GM23248 (cell line): ENCODE measurements around the gene PET100. TPM values are rescaled to one million over a fixed set of nuclear protein-coding genes. Genes with fewer than 3 reads are reported as not detected.
A peak's percentile ranks its signal among the peaks of the same experiment; 100 is the strongest.

Experiments used
- DNase-seq: peaks from one replicate; pipeline ENCODE4 v3.0.0-alpha.2; 2015
- H2AFZ ChIP-seq: fragments of 200-600 bp; sonication (generic); 2 replicates; pipeline ENCODE4 v1.6.1; 2016; ENCODE audit warnings: antibody characterized with exemption
- H3F3A ChIP-seq: fragments of 200-600 bp; sonication (generic); 2 replicates; pipeline ENCODE4 v1.6.1; 2016; ENCODE audit warnings: mild to moderate bottlenecking, antibody characterized with exemption, mixed run types; ENCODE audit not compliant: insufficient read depth
- H3K27ac ChIP-seq: fragments of 200-600 bp; sonication (generic); 2 replicates; pipeline ENCODE4 v1.5.1; 2016; ENCODE audit warnings: mild to moderate bottlenecking
- H3K27me3 ChIP-seq: fragments of 200-600 bp; sonication (generic); replicated peaks from 2 replicates; pipeline ENCODE4 v1.6.1; 2016; ENCODE audit warnings: mild to moderate bottlenecking; ENCODE audit not compliant: insufficient read depth
- H3K36me3 ChIP-seq: fragments of 200-600 bp; sonication (generic); 2 replicates; pipeline ENCODE4 v1.6.1; 2016; ENCODE audit warnings: low read depth, mild to moderate bottlenecking
- H3K4me1 ChIP-seq: fragments of 200-600 bp; sonication (generic); 2 replicates; pipeline ENCODE4 v1.6.1; 2016; ENCODE audit warnings: mild to moderate bottlenecking; ENCODE audit not compliant: insufficient read depth
- H3K4me2 ChIP-seq: fragments of 200-600 bp; sonication (generic); one replicate; pipeline ENCODE4 v1.6.1; 2016; ENCODE audit warnings: mild to moderate bottlenecking; ENCODE audit not compliant: unreplicated experiment
- H3K4me3 ChIP-seq: fragments of 200-600 bp; sonication (generic); 2 replicates; pipeline ENCODE4 v1.5.1; 2016; ENCODE audit warnings: mild to moderate bottlenecking
- H3K79me2 ChIP-seq: fragments of 200-600 bp; sonication (generic); 2 replicates; pipeline ENCODE4 v1.6.1; 2016; ENCODE audit warnings: mild to moderate bottlenecking; ENCODE audit not compliant: insufficient read depth
- H3K9ac ChIP-seq: fragments of 200-600 bp; sonication (generic); 2 replicates; pipeline ENCODE4 v1.6.1; 2016; ENCODE audit warnings: mild to moderate bottlenecking
- H3K9me2 ChIP-seq: fragments of 200-600 bp; sonication (generic); 2 replicates; pipeline ENCODE4 v1.6.1; 2016; ENCODE audit warnings: mixed run types, mild to moderate bottlenecking, moderate library complexity; ENCODE audit not compliant: insufficient read depth
- H3K9me3 ChIP-seq: fragments of 200-600 bp; sonication (generic); one replicate; pipeline ENCODE4 v1.6.1; 2017; ENCODE audit warnings: low read depth
- H4K20me1 ChIP-seq: fragments of 200-600 bp; sonication (generic); 2 replicates; pipeline ENCODE4 v1.6.0; 2016; ENCODE audit not compliant: insufficient read depth
- EZH2 ChIP-seq: fragments of 200-600 bp; sonication (generic); IDR thresholded peaks from 2 replicates; pipeline ENCODE4 v1.6.1; 2018; ENCODE audit warnings: antibody characterized with exemption, mild to moderate bottlenecking; ENCODE audit not compliant: insufficient read depth, poor library complexity, severe bottlenecking
- EZH2phosphoT487 ChIP-seq: fragments of 200-600 bp; sonication (generic); IDR thresholded peaks from 2 replicates; pipeline ENCODE4 v1.6.1; 2018; ENCODE audit warnings: antibody characterized with exemption, moderate library complexity, mild to moderate bottlenecking, low read depth; ENCODE audit not compliant: insufficient read depth
- WGBS, 2 experiments: methylation state at CpG; one replicate each; pipeline ENCODE4 v1.1.6; 2015 to 2017; ENCODE audit warnings: low lambda C conversion rate in 2 of 2, low coverage in 1 of 2; ENCODE audit errors: missing lambda C conversion rate in 2 of 2; 5-methylcytosine and 5-hydroxymethylcytosine counted together
- in situ Hi-C: fragments of 300-500 bp; cut with MboI; formaldehyde crosslinking; loops from 2 replicates; pipeline ENCODE4 v1.15.0; 2020
- polyA plus RNA-seq: library from polyadenylated mRNA; unstranded; fragments of >200 nt; fragmentation: Nextera tagmentation; extraction: Ambion mirVana; gene quantifications from 2 replicates; pipeline ENCODE4 v1.2.1, GENCODE V29; 2016
- total RNA-seq: library from RNA; depleted of rRNA; stranded (reverse); fragments of >200 nt; shearing (Covaris generic); gene quantifications from 2 replicates; pipeline ENCODE4 v1.2.3, GENCODE V29; 2014

Gene PET100
- total and polyA plus RNA-seq, 2 experiments from 2014 or later: 13.5 to 199 TPM

DNA sequence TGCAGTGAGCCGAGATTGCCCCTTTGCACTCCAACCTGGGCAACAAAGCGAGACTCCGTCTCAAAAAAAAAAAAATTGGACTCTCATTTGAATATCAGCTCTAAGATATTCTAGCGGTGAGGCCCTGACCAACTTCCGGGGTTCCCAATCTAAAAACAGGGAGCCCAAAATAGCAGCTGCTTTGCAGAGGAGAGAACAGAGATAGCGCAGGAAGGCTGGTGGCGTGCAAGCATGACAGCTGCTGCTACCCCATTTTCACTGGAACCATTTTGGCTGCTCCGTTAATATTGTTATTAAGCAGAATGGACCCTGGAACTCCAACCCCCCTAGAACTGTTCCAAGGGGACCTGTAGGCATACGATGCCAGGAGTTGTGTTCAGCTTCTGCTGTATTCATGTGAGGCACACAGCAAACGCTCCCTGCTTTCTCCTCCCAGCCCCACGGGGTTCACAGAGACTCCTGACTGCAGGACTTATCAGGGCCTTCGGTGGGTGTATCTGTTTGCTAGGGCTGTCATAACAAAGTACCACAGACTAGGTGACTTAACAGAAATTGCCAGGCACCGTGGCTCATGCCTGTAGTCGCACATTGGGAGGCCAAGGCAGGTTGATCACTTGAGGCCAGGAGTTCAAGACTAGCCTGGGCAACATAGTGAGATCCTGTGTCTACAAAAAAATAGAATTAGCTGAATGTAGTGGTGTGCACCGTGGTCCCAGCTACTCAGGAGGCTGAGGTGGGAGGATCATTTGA, 18.8 kb downstream of the PET100 start:
- in situ Hi-C loops: no loop called here
- Histone ChIP-seq H3K9me3 (no peaks in the 10 kb centered on the region), H3K9me2 (no peaks in the 10 kb centered on the region), H4K20me1 (no peaks in the 10 kb centered on the region), H2AFZ (no peak overlapping the region), H3K4me2 (no peak overlapping the region), H3K79me2 (no peaks in the 10 kb centered on the region), H3F3A (no peaks in the 10 kb centered on the region), H3K27me3 (peaks cover 6% of the 10 kb centered on the region; the same call in 1 of the 2 replicates), H3K9ac (no peak overlapping the region), H3K27ac (no peak overlapping the region), H3K4me1 (no peaks in the 10 kb centered on the region), H3K4me3 (no peak overlapping the region), H3K36me3 (no peaks in the 10 kb centered on the region)
- 66 to 73% methylated on average over 15 of the region's 15 CpGs for WGBS, 2 experiments
- DNase-seq: no peak
- no peak for TF ChIP-seq EZH2phosphoT487
- no peak for TF ChIP-seq EZH2

DNA sequence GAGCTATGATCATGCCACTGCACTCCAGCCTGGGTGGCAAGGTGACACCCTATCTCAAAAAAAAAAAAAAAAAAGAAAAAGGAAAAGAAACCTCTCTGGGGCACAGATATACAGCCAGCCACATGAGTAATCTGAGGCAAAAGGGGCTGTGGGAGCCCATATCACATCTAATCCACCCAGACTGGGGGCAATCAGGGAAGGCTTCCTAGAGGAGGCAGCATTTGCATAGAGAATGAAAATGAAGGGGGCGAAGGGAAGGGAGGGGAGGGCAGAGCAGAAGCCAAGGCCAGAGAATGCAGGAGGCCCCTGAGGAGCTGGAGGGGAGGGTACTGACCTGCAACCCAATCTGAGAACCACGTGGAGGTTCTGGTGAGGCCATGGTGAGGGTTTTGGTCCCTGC, 20.6 kb downstream of the PET100 start:
- Histone ChIP-seq H3K27ac (no peak overlapping the region), H3K4me2 (no peak overlapping the region), H3K27me3 (peaks cover 6% of the 10 kb centered on the region; the same call in 1 of the 2 replicates), H2AFZ (no peak overlapping the region), H3K9me3 (no peaks in the 10 kb centered on the region), H3K9ac (no peak overlapping the region), H3K9me2 (no peaks in the 10 kb centered on the region), H3F3A (no peaks in the 10 kb centered on the region), H3K79me2 (no peaks in the 10 kb centered on the region), H3K4me3 (no peak overlapping the region), H3K36me3 (no peaks in the 10 kb centered on the region), H3K4me1 (no peaks in the 10 kb centered on the region), H4K20me1 (no peaks in the 10 kb centered on the region)
- 35 to 43% methylated on average over 2 of the region's 2 CpGs for WGBS, 2 experiments
- TF ChIP-seq EZH2: no peak
- no peak for TF ChIP-seq EZH2phosphoT487
- DNase-seq: no peak
- in situ Hi-C loops: no loop called here

DNA sequence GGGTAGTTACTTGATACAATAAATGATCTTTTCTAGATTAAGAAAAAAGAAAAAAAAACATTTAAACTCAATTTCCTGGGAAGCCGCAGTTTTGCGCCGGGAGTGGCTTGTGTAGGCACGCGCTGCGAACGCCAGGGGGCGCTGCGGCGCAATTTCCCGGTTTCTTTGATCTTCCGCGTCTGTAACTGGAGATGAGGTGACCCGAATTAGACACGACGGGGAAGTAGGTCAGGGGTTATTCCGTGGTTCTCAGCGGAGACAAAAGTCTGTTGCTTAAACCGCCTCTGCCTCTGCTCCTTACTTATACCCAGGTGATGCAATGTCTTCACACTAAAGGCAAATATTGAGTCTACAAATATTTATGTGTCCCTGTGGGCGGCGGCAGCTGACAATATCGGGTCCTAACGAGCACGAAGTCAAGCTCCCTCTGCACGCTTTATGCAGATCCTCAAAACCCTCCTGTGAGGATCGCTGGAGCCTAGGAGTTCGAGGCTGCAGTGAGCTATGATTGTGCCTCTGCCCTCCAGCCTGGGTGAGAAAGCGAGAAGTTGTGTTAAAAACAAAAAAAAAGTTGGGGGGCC, 22.6 kb downstream of the PET100 start:
- DNase-seq: peak; percentile 74
- H3K9ac ChIP-seq: peak overlapping the region; percentile 17; the same call in 1 of the 2 replicates
- H2AFZ ChIP-seq: peak overlapping the region; percentile 77
- H3K9me3 ChIP-seq: no peaks in the 10 kb centered on the region
- H3K27ac ChIP-seq: no peak overlapping the region
- no peaks in the 10 kb centered on the region for H3K9me2 ChIP-seq
- H3F3A ChIP-seq: no peaks in the 10 kb centered on the region
- H4K20me1 ChIP-seq: no peaks in the 10 kb centered on the region
- no peaks in the 10 kb centered on the region for H3K79me2 ChIP-seq
- H3K36me3 ChIP-seq: no peaks in the 10 kb centered on the region
- H3K27me3 ChIP-seq: peaks cover 6% of the 10 kb centered on the region; the same call in 1 of the 2 replicates
- no peaks in the 10 kb centered on the region for H3K4me1 ChIP-seq
- peak overlapping the region; percentile 49 for H3K4me3 ChIP-seq
- in situ Hi-C loops: no loop called here
- H3K4me2 ChIP-seq: peak overlapping the region; percentile 59
- TF ChIP-seq EZH2 (no peak), EZH2phosphoT487 (no peak)
- WGBS, 2 experiments: 4 to 5% methylated on average over 28 of the region's 28 CpGs

DNA sequence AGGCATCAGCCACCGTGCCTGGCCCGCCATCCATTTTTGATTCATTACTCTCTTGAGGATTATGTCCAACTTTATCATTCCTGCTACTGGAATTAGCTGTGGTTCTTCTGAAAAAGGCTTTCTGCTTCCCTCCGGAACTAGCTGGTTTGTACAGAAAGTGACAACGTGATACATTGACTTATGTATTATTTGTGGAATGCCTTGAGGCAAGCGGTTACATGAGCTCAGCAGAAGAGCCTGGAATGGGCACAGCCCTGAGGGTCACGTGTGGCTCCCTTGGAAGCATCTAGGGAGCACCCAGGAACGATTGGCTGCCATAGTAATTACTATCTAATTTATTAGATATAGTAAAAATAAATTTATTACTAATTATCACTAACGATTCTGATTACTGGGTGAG, 24.8 kb downstream of the PET100 start:
- H3K4me3 ChIP-seq: no peak overlapping the region
- no peaks in the 10 kb centered on the region for H3K36me3 ChIP-seq
- no peaks in the 10 kb centered on the region for H4K20me1 ChIP-seq
- no peak overlapping the region for H3K9ac ChIP-seq
- peak; percentile 36 for DNase-seq
- no peaks in the 10 kb centered on the region for H3K4me1 ChIP-seq
- H3K79me2 ChIP-seq: no peaks in the 10 kb centered on the region
- TF ChIP-seq EZH2phosphoT487 (no peak), EZH2 (no peak)
- H3K4me2 ChIP-seq: no peak overlapping the region
- no peak overlapping the region for H2AFZ ChIP-seq
- 22 to 26% methylated on average over 8 of the region's 8 CpGs for WGBS, 2 experiments
- H3F3A ChIP-seq: no peaks in the 10 kb centered on the region
- no peak overlapping the region for H3K27ac ChIP-seq
- no peaks in the 10 kb centered on the region for H3K9me2 ChIP-seq
- in situ Hi-C loops: no loop called here
- H3K27me3 ChIP-seq: peaks cover 19% of the 10 kb centered on the region
- no peaks in the 10 kb centered on the region for H3K9me3 ChIP-seq
